KOPT-K1 (cell line): Measurements from ENCODE around the gene ZNF664.

Experiments
- H3K27ac ChIP-seq: fragments of 200-600 bp; sonication (generic); 2 replicates; pipeline ENCODE4 v1.5.1; 2016; ENCODE audit warnings: antibody characterized with exemption, mild to moderate bottlenecking, low read depth, low read length; ENCODE audit not compliant: poor library complexity, severe bottlenecking
- H3K36me3 ChIP-seq: fragments of 200-600 bp; sonication (generic); 2 replicates; pipeline ENCODE4 v1.5.1; 2017; ENCODE audit warnings: antibody characterized with exemption, mild to moderate bottlenecking, low read length, moderate library complexity; ENCODE audit not compliant: insufficient read depth
- H3K9me3 ChIP-seq: fragments of 200-600 bp; sonication (generic); 2 replicates; pipeline ENCODE4 v1.5.1; 2017; ENCODE audit warnings: antibody characterized with exemption, low read length, mild to moderate bottlenecking; ENCODE audit not compliant: insufficient read depth, poor library complexity, severe bottlenecking

ZNF664 gene

GRCh38 chr12:123972457-123973401 lies at the start of gene ZNF664, which contains the start of gene CCDC92:
ZNF664 (plus strand) TSS chr12:123973215; CDS start chr12:124012145, 38,930 bp downstream.
CCDC92 (minus strand) TSS chr12:123972831; CDS start chr12:123944305, 28,526 bp downstream.
- peaks cover 27% of the 10 kb centered on the region for H3K36me3 ChIP-seq
- H3K27ac ChIP-seq, result peak within 1 kb of the TSS; percentile 68
- no peaks in the 10 kb centered on the region for H3K9me3 ChIP-seq

DNA sequence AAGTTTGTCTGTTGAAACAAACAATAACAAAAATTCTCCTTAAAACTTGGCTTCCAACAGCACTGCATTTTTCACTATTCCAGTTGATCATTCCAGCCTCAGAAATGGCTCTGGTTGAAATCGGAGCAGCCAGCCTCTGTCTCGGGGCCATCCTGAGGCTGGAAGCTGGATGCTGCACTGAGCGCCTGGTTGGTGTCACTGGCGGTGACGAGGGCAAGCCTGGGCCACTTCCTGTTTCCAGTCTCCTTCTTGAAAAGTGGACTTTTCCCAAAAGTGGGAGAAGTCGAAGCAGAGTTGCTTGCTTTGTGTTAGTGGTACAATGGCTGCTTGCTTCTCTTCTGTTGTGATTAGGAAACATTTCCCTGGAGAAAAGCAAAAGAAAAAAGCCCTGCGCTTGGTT lies 49.1 kb upstream of the ZNF664 start:
- Histone ChIP-seq H3K36me3 (no peaks in the 10 kb centered on the region), H3K9me3 (no peaks in the 10 kb centered on the region), H3K27ac (no peak overlapping the region)

- H3K27ac ChIP-seq, result no peak overlapping the region
- no peaks in the 10 kb centered on the region for H3K36me3 ChIP-seq
- H3K9me3 ChIP-seq, result no peaks in the 10 kb centered on the region
These were observed 48.5 kb upstream of the ZNF664 start for GRCh38 chr12:123924539-123924938.

DNA sequence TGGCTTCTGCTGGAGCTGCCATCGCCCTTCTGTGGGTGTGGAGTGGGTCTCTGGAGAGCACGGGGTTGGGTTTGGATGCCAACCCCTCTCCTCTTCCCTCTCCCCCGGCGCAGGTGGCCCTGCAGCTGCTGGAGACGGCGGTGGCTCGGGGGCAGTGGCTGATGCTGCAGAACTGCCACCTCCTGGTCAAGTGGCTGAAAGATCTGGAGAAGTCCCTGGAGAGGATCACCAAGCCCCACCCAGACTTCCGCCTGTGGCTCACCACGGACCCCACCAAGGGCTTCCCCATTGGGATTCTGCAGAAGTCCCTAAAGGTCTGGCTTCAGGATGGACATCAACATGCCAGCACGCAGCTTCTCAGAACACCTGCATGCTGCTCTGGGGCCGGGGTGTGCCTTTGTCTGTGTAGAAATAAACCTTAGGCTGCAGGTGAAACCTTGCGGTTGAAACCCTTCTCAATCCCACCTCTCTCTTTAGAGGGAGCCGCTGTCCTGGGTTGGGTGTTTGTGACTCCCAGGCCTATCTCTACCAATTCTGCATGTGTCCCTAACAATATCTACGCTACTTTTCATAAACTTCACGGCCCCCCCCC lies 44.6 kb upstream of the ZNF664 start:
- Histone ChIP-seq H3K27ac (no peak overlapping the region), H3K36me3 (no peaks in the 10 kb centered on the region), H3K9me3 (no peaks in the 10 kb centered on the region)

- Histone ChIP-seq H3K9me3 (no peaks in the 10 kb centered on the region), H3K36me3 (no peaks in the 10 kb centered on the region), H3K27ac (no peak overlapping the region)
These were observed 44.1 kb upstream of the ZNF664 start for GRCh38 chr12:123928897-123929296.

DNA sequence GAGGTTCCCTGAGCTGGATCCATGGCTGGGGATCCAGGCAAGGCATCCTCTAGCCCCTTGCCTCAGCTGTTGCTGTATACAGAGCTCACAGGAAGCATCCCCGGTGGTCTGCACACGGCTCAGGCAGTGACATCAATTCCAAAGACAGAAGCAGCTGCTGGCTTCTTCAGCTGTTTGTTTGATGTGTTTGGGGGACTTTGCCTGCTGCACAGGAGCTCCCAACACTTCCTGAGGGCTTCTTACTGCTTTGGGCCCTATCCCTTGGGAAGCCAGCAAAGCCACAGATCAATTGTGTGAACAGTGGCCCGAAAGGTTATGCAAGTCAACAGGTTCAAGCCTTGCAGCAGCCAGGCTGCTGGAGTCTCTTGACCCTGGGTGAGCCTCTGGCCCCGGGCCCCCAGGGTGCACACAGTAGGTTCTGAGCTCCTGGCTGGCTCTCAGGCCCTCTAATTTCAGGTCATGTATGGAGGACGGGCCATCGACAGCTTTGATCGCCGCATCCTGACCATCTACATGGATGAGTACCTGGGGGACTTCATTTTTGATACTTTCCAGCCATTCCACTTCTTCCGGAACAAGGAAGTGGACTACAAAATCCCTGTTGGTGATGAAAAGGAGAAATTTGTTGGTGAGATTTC lies 43.0 kb upstream of the ZNF664 start:
- Histone ChIP-seq H3K9me3 (no peaks in the 10 kb centered on the region), H3K27ac (peak overlapping the region; percentile 18)

GRCh38 chr12:123931686-123932321 lies 41.2 kb upstream of the ZNF664 start:
- peaks cover 7% of the 10 kb centered on the region; the same call in 1 of the 2 replicates for H3K36me3 ChIP-seq
- H3K9me3 ChIP-seq, result no peaks in the 10 kb centered on the region
- peak overlapping the region; percentile 29 for H3K27ac ChIP-seq

More for the DNA sequence above, 43.0 kb upstream of the ZNF664 start:
- H3K36me3 ChIP-seq, result no peaks in the 10 kb centered on the region

- no peaks in the 10 kb centered on the region for H3K9me3 ChIP-seq
- H3K27ac ChIP-seq, result peak overlapping the region; percentile 24
- peaks cover 7% of the 10 kb centered on the region; the same call in 1 of the 2 replicates for H3K36me3 ChIP-seq
These were observed 39.8 kb upstream of the ZNF664 start for GRCh38 chr12:123933214-123933613.

GRCh38 chr12:123934016-123934620 lies 38.9 kb upstream of the ZNF664 start:
- Histone ChIP-seq H3K9me3 (no peaks in the 10 kb centered on the region), H3K36me3 (peaks cover 7% of the 10 kb centered on the region; the same call in 1 of the 2 replicates), H3K27ac (peak overlapping the region; percentile 24)

DNA sequence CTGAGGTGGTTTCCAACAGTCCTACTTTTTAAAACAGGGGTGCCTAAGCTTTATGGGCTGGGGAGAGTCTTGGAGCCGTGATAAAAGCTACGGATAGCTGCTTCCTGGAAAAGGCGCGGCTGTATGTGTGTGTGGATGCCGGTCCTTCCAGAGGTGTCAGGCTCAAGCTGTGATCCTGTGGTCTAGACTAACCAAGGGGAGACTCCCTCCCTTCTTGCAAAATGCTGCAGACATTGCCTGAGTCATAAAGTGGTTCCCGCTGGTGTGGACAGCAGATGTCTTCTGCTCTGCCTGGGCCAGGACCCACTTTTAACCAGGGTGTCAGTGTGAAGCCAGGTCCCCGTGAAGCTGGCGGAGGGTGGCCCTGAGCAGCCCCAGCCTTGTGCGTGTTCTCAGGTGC lies 38.2 kb upstream of the ZNF664 start:
- peaks cover 11% of the 10 kb centered on the region; the same call in 1 of the 2 replicates for H3K36me3 ChIP-seq
- H3K27ac ChIP-seq, result no peak overlapping the region
- H3K9me3 ChIP-seq, result no peaks in the 10 kb centered on the region

DNA sequence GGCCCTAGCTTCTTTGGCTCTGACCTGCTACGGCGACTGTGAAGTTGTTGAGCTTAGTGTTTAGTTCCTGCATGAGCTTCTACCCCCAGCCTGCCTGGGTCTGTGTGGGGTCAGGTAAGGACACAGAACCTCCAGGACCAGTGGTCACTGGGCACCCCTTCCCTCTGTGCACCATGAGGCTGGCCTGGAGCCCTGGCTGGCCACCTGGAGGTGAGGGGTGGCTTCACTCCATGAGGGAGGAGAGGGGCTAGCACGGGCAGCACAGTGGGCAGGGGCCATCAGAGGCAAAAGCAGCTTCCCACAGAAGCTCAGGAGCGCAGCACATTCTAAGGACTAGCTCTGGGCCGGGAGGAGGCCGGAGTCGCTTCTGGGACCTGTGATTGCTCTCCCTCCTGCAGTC lies 37.1 kb upstream of the ZNF664 start:
- Histone ChIP-seq H3K27ac (no peak overlapping the region), H3K36me3 (peaks cover 16% of the 10 kb centered on the region; the same call in 1 of the 2 replicates), H3K9me3 (no peaks in the 10 kb centered on the region)

DNA sequence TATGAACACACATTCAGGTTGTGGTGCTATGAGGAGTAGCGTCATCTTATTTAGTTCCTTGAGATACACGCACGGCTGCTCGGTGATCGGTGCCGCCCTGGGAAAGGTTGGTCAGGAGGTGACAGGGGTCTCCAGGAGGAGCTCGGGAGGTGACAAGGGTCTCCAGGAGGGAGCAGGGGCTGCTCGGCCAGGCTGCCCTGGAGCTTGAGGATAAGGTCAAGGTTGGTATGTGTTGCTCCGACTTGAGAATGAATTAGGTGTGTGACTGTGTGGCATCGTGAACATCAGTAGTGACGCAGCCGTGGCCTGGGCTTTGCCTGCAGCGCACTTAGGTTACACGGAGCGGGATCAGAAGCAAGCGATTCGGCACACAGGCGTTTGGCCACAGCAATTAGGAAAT lies 36.5 kb upstream of the ZNF664 start:
- Histone ChIP-seq H3K36me3 (peaks cover 21% of the 10 kb centered on the region; the same call in 1 of the 2 replicates), H3K27ac (no peak overlapping the region), H3K9me3 (no peaks in the 10 kb centered on the region)

DNA sequence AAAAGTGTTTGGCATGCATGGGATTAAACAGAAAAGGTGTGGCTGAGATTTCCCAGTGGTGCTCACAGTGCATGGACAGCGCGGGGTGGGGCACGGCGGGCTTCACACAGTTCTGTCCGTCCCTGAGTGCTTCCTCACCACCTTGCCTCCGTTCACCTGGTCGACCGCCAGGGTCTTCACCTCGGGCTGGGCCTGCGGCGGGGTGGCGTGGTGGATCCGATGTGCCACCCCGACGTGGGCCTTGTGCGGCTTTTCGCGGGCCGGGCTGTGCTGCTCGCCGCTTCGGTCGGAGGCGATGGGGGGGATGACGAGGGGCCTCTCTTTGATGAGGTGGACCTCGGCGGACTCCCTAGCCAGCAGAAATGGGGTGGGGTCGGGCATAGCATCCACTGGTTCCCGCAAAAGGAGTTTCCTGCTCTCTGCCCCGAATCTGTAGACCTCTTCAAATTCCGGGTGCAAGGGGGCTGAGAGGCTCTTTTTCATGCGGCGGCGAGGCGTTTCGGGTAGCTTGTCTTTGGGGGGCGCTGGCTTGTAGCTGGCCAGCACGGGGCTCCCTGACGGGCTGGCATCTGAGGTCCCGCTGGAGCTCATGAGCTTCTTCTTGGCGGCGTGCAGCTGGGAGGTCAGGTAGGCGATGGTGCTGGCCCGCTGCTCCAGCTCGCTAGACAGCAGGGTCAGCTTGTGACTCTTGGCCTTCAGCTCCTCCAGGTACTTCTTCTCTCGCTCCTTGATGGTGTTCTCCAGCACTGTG lies 35.9 kb upstream of the ZNF664 start:
- no peaks in the 10 kb centered on the region for H3K9me3 ChIP-seq
- H3K36me3 ChIP-seq, result peaks cover 28% of the 10 kb centered on the region; the same call in 1 of the 2 replicates
- H3K27ac ChIP-seq, result peak overlapping the region; percentile 77
